ENCODE results near the gene SLC44A3.
"Not testable (repeated sequence)": the region's sequence is repeated elsewhere in the genome, so short reads cannot be mapped to it uniquely, and the experiment has no call there.

The SLC44A3 gene

DNA sequence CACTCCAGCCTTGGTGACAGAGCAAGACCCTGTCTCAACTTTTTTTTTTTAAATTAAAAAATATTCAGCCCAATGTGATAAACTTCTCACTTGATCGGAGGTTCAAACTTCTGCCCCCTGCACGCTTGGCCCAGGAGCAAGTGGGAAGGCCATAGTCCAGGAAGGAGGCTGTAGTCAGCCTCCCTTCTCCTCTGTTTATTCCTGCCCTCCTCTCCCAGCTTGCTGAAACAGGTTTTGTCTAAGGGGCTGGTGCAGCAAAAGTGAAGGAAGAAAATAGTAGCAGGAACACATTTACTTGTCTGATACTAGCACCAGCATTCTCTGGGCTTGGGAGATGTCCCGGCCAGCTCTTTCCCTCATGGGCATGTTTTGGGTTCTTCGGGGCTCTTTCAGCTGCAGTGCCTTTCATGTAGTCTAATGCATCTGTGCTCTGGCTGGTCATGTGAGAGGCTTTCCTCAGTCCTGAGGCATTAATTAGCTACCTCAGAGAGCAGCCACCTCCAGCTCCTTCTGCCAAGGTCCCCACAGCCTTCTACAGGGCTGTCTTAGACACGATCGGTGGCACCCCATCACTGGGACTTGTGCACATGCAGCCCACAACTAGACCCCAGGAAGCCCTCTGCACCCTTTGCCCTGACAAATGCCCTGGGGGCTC, 12.9 kb downstream of the SLC44A3 start:
- TF ChIP-seq, protein P1, sequence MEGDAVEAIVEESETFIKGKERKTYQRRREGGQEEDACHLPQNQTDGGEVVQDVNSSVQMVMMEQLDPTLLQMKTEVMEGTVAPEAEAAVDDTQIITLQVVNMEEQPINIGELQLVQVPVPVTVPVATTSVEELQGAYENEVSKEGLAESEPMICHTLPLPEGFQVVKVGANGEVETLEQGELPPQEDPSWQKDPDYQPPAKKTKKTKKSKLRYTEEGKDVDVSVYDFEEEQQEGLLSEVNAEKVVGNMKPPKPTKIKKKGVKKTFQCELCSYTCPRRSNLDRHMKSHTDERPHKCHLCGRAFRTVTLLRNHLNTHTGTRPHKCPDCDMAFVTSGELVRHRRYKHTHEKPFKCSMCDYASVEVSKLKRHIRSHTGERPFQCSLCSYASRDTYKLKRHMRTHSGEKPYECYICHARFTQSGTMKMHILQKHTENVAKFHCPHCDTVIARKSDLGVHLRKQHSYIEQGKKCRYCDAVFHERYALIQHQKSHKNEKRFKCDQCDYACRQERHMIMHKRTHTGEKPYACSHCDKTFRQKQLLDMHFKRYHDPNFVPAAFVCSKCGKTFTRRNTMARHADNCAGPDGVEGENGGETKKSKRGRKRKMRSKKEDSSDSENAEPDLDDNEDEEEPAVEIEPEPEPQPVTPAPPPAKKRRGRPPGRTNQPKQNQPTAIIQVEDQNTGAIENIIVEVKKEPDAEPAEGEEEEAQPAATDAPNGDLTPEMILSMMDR (conservative IDR thresholded peaks at IDR 0.05): no peak
- no peak for TF ChIP-seq ZFX (IDR thresholded peaks at IDR 0.05)
- H3K27ac ChIP-seq: no peak overlapping the region

DNA sequence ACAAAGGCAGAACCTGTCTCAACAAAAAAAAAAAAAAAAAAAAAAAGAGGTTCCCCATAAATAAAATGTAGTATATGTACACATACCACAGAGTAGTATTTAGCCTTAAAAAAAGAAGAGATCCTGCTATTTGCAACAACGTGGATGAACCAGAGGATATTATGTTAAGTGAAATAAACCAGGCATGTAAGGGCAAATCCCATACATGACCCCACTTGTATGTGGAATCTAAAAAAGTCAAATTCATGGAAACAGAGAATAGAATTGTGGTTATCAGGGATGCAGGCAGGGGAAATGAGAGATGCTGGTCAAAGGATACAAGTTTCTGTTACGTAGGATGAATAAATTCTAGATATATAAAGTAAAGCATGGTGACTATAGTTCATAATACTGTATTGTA, 16.7 kb downstream of the SLC44A3 start:
- no peak for TF ChIP-seq ZFX (IDR thresholded peaks at IDR 0.05)
- TF ChIP-seq, protein P1 (conservative IDR thresholded peaks at IDR 0.05): no peak
- H3K27ac ChIP-seq: no peak overlapping the region

DNA sequence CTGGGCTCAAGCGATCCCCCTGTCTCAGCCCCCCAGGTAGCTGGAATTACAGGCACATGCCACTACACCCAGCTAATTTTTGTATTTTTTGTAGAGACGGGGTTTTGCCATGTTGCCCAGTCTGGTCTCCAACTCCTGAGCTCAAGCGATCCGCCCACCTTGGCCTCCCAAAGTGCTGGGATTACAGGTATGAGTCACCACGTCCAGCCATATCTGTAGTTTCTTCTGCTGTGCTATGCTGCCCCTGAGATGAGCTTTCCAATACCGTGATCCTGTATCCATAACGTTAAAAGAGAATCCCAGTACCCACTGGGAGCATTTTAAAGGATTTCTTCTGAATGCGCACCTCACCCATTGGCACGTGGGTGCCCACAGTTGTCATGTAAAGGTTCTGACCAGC, 20.2 kb downstream of the SLC44A3 start:
- not testable (repeated sequence) for H3K27ac ChIP-seq

DNA sequence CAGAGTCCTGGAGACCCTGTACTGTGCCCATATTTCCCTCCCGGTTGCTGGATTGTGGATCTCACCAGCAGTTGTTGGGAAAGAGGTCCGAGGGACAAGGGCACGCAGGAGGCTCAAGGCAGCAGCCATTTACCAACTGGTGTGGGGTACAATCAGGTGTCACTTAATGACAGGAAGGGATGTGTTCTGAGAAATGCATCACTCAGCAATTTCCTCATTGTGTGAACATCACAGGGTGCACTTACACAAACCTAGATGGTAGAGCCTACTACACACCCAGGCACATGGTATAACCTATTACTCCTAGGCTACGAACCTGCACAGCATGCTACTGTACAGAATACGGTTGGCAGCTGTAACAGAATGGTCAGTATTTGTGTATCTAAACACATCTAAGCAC, 20.7 kb downstream of the SLC44A3 start:
- no peak for TF ChIP-seq ZFX (IDR thresholded peaks at IDR 0.05)
- TF ChIP-seq, protein P1 (conservative IDR thresholded peaks at IDR 0.05): no peak
- no peak overlapping the region for H3K27ac ChIP-seq

DNA sequence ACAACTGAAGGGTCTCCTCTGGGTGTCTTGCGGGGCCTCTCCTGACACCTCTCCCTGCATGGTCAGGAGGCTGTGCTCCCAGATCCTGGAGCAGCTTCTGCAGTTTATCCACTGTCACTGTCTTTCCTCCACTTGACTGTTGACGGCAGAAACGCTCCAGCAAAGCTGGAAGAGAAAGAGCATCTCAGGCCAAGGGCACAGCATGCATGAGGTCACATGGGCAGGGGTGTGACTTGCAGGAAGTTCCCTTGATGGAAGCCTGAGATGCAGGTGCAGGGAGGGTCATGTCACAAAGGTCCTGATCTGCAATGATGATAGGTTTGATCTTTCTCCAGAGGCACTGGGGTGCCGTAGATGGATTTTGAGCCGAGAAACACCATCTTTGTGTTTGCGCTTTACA, 23.3 kb downstream of the SLC44A3 start:
- H3K27ac ChIP-seq: no peak overlapping the region
- TF ChIP-seq, protein P1 (conservative IDR thresholded peaks at IDR 0.05): no peak
- no peak for TF ChIP-seq ZFX (IDR thresholded peaks at IDR 0.05)

DNA sequence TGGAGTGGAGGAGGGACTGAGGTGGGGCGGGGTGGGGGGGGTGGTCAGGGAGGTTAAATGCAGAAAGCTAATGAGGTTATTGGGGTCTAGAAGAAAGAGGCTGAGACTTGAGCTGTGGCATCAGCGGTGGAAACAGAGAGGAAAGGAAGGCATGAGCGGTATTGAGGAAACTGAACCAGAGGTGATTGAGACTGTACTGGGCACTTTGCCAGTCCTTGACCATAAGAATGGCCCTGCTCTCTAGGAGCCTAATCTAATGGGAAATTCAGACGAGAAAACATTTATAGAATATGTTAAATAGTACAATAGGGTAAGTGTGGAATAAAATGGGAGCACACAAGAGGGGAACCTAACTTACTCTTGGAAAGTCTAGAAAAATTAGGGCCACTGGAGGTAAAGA, 23.7 kb downstream of the SLC44A3 start:
- TF ChIP-seq, protein P1 (conservative IDR thresholded peaks at IDR 0.05): no peak
- no peak for TF ChIP-seq ZFX (IDR thresholded peaks at IDR 0.05)
- H3K27ac ChIP-seq: no peak overlapping the region

DNA sequence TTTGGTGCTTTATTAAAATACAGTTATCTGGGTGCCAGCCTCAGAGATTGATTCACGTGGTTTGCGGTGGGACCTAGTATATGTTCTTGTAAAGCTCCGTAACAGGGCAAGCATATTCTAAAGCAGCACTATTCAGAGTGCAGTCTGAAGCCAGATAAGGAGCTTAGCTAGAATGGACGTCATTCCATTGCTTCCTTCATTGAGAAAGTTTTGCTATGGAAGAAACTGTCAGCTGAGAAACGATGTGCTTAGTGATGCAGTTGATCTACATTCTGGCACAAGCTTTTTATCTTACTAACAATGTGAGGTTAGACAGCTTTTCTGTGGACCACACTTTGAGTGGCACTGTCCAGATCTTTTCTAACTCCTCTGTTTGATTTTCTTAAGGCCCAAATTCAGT, 26.2 kb downstream of the SLC44A3 start:
- no peak overlapping the region for H3K27ac ChIP-seq

More for the DNA sequence above, 26.2 kb downstream of the SLC44A3 start:
- TF ChIP-seq, protein P1 (conservative IDR thresholded peaks at IDR 0.05): no peak
- no peak for TF ChIP-seq ZFX (IDR thresholded peaks at IDR 0.05)

Data from C4-2B (cell line).